Adrenal gland (tissue), 5 donors: ENCODE data around the gene EPC1.

Experiments used
- POLR2A ChIP-seq, 2 donors: fragments of 450-650 bp; IDR thresholded peaks; one replicate each; pipeline ENCODE4 v1.6.1; 2017; ENCODE audit warnings: antibody characterized with exemption in 2 of 2, mild to moderate bottlenecking in 2 of 2, moderate library complexity in 1 of 2
- TF ChIP-seq, protein P1 (sequence below), 6 experiments: fragments of 450-650 bp in 4 of 6; fragments of 200-600 bp in 2 of 6; sonication (generic) in 1 of 6; IDR thresholded peaks; 1 replicate in 5 of 6; 2 replicates in 1 of 6; pipeline versions ENCODE4 v1.5.1 to v1.8.0; 2016 to 2021; ENCODE audit warnings: antibody characterized with exemption in 6 of 6, mild to moderate bottlenecking in 2 of 6, moderate library complexity in 1 of 6
- donor health status: DM: no; HTN: no; CAD: no.

GRCh38 chr10:32241946-32242345 lies 105.0 kb downstream of the EPC1 start:
- TF ChIP-seq, protein P1, sequence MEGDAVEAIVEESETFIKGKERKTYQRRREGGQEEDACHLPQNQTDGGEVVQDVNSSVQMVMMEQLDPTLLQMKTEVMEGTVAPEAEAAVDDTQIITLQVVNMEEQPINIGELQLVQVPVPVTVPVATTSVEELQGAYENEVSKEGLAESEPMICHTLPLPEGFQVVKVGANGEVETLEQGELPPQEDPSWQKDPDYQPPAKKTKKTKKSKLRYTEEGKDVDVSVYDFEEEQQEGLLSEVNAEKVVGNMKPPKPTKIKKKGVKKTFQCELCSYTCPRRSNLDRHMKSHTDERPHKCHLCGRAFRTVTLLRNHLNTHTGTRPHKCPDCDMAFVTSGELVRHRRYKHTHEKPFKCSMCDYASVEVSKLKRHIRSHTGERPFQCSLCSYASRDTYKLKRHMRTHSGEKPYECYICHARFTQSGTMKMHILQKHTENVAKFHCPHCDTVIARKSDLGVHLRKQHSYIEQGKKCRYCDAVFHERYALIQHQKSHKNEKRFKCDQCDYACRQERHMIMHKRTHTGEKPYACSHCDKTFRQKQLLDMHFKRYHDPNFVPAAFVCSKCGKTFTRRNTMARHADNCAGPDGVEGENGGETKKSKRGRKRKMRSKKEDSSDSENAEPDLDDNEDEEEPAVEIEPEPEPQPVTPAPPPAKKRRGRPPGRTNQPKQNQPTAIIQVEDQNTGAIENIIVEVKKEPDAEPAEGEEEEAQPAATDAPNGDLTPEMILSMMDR (IDR thresholded peaks at IDR 0.05): no peak
- no peak for TF ChIP-seq POLR2A (IDR thresholded peaks at IDR 0.05)
